PC-3 (cell line): Measurements from ENCODE around the gene CRYL1. TPM values are rescaled to one million over a fixed set of nuclear protein-coding genes. Genes with fewer than 3 reads are reported as not detected.

Experiments used
- ATAC-seq: fragments of 200-7000 bp; cut with Tn5 transposase; 2 replicates; pipeline ENCODE4 v1.9.1; 2020; ENCODE audit warnings: mild to moderate bottlenecking, moderate library complexity
- BruUV-seq: library from RNA; stranded (reverse); fragments of 400-500 nt; replicated peaks from 2 replicates; lab custom pipeline; 2021; lab: Mats Ljungman, UMichigan
- CTCF ChIA-PET: fragments of 300-600 bp; sonication (Branson Sonifier 250); formaldehyde crosslinking; loops from one replicate; lab custom pipeline; 2022; ENCODE audit warnings: antibody characterized with exemption; lab: Charles Lee
- POLR2A ChIA-PET: fragments of 300-600 bp; sonication (Branson Sonifier 250); formaldehyde crosslinking; loops from one replicate; lab custom pipeline; 2022; ENCODE audit warnings: antibody characterized with exemption; ENCODE audit not compliant: unreplicated experiment; lab: Charles Lee
- DNase-seq: peaks from one replicate; pipeline ENCODE4 v3.0.0-alpha.2; 2015
- H2AFZ ChIP-seq: fragments of 300-600 bp; sonication (generic); 2 replicates; pipeline ENCODE4 v1.6.0; 2016; ENCODE audit warnings: antibody characterized with exemption, low read length
- H3F3A ChIP-seq: fragments of 300-600 bp; sonication (generic); one replicate; pipeline ENCODE4 v1.6.0; 2017; ENCODE audit warnings: antibody characterized with exemption, low read length, control low read depth, mild to moderate bottlenecking; ENCODE audit not compliant: unreplicated experiment
- H3K27ac ChIP-seq: fragments of 300-600 bp; sonication (generic); 2 replicates; pipeline ENCODE4 v1.5.1; 2016; ENCODE audit warnings: mild to moderate bottlenecking, low read length
- H3K27me3 ChIP-seq: fragments of 300-600 bp; sonication (generic); 2 replicates; pipeline ENCODE4 v1.6.1; 2016; ENCODE audit warnings: low read length, mixed read lengths
- H3K36me3 ChIP-seq: fragments of 300-600 bp; sonication (generic); 2 replicates; pipeline ENCODE4 v1.6.1; 2016; ENCODE audit warnings: low read depth, mixed run types, low read length, mixed read lengths
- H3K4me1 ChIP-seq: fragments of 300-600 bp; sonication (generic); 2 replicates; pipeline ENCODE4 v1.5.1; 2016; ENCODE audit warnings: low read length; ENCODE audit not compliant: insufficient read depth
- H3K4me2 ChIP-seq: fragments of 300-600 bp; sonication (generic); 2 replicates; pipeline ENCODE4 v1.6.0; 2016; ENCODE audit warnings: low read length
- H3K4me3 ChIP-seq: fragments of 300-600 bp; sonication (generic); 2 replicates; pipeline ENCODE4 v1.5.1; 2016; ENCODE audit warnings: mild to moderate bottlenecking, low read length, mixed read lengths
- H3K79me2 ChIP-seq: fragments of 300-600 bp; sonication (generic); 2 replicates; pipeline ENCODE4 v1.6.1; 2017; ENCODE audit warnings: low read length, mixed read lengths
- H3K9ac ChIP-seq: fragments of 300-600 bp; sonication (generic); 2 replicates; pipeline ENCODE4 v1.6.0; 2016; ENCODE audit warnings: mild to moderate bottlenecking, low read length
- H3K9me2 ChIP-seq: fragments of 300-600 bp; sonication (generic); replicated peaks from 2 replicates; pipeline ENCODE4 v1.6.1; 2016; ENCODE audit warnings: mixed run types, low read length, mixed read lengths
- H3K9me3 ChIP-seq: fragments of 300-600 bp; sonication (generic); 2 replicates; pipeline ENCODE4 v1.6.1; 2016; ENCODE audit warnings: low read length, mixed read lengths
- H4K20me1 ChIP-seq: fragments of 300-600 bp; sonication (generic); 2 replicates; pipeline ENCODE4 v1.6.1; 2016; ENCODE audit warnings: low read length, mixed read lengths
- CTCF ChIP-seq: fragments of 300-600 bp; sonication (generic); conservative IDR thresholded peaks from 2 replicates; pipeline ENCODE4 v1.5.1; 2017; ENCODE audit warnings: antibody characterized with exemption, low read depth, mild to moderate bottlenecking, low read length
- EZH2 ChIP-seq: fragments of 300-600 bp; sonication (generic); IDR thresholded peaks from one replicate; pipeline ENCODE4 v1.6.1; 2017; ENCODE audit warnings: antibody characterized with exemption, mild to moderate bottlenecking, low read length; ENCODE audit not compliant: unreplicated experiment
- EZH2phosphoT487 ChIP-seq: fragments of 300-600 bp; sonication (generic); IDR thresholded peaks from 2 replicates; pipeline ENCODE4 v1.6.1; 2018; ENCODE audit warnings: mild to moderate bottlenecking, antibody characterized with exemption, low read length, borderline replicate concordance
- intact Hi-C: fragments of 100-400 bp; cut with micrococcal nuclease; formaldehyde crosslinking; loops from 2 replicates; pipeline ENCODE4 v1.9.0; 2023
- total RNA-seq: library from RNA; depleted of rRNA; stranded (reverse); fragments of >200 nt; gene quantifications from 2 replicates; pipeline ENCODE4 v1.2.3, GENCODE V29; 2014

The CRYL1 gene
- total RNA-seq, 1 experiment from 2014 or later = 20.8 TPM

- Histone ChIP-seq H3K4me1 (no peaks in the 10 kb centered on the region), H3K27ac (no peak overlapping the region), H3F3A (no peaks in the 10 kb centered on the region), H3K9me3 (peaks cover 8% of the 10 kb centered on the region; the same call in 1 of the 2 replicates), H3K4me2 (no peak overlapping the region), H4K20me1 (no peaks in the 10 kb centered on the region), H2AFZ (no peak overlapping the region), H3K79me2 (no peaks in the 10 kb centered on the region), H3K36me3 (no peaks in the 10 kb centered on the region), H3K9ac (no peak overlapping the region), H3K9me2 (no peaks in the 10 kb centered on the region), H3K4me3 (no peak overlapping the region), H3K27me3 (no peaks in the 10 kb centered on the region)
- TF ChIP-seq EZH2 (no peak), EZH2phosphoT487 (no peak), CTCF (no peak)
- no TSS peak for BruUV-seq
- CTCF ChIA-PET = no interaction called here
- ATAC-seq (no peak), DNase-seq (no peak)
- POLR2A ChIA-PET = no interaction called here
- intact Hi-C loops = no loop called here
Measured at GRCh38 chr13:20559659-20560356, 34.2 kb upstream of the CRYL1 start.

- intact Hi-C loops = no loop called here
- TF ChIP-seq EZH2 (no peak), EZH2phosphoT487 (no peak), CTCF (no peak)
- H3K9me2 ChIP-seq = no peaks in the 10 kb centered on the region
- no peak overlapping the region for H3K4me3 ChIP-seq
- H3K9me3 ChIP-seq = no peaks in the 10 kb centered on the region
- no peaks in the 10 kb centered on the region for H3K79me2 ChIP-seq
- no peaks in the 10 kb centered on the region for H3K4me1 ChIP-seq
- BruUV-seq = no TSS peak
- ATAC-seq (no peak), DNase-seq (no peak)
- ChIA-PET POLR2A (no interaction called here), CTCF (no interaction called here)
- H3K27ac ChIP-seq = no peak overlapping the region
- no peaks in the 10 kb centered on the region for H3K27me3 ChIP-seq
- no peaks in the 10 kb centered on the region for H3F3A ChIP-seq
- H4K20me1 ChIP-seq = no peaks in the 10 kb centered on the region
- H2AFZ ChIP-seq = no peak overlapping the region
- H3K36me3 ChIP-seq = no peaks in the 10 kb centered on the region
- no peak overlapping the region for H3K9ac ChIP-seq
- no peak overlapping the region for H3K4me2 ChIP-seq
Measured at GRCh38 chr13:20558982-20559381, 33.3 kb upstream of the CRYL1 start.

GRCh38 chr13:20553311-20553710, 27.7 kb upstream of the CRYL1 start:
- no peak for DNase-seq
- Histone ChIP-seq H3K36me3 (no peaks in the 10 kb centered on the region), H3K4me2 (no peak overlapping the region), H2AFZ (no peak overlapping the region), H3K4me3 (no peak overlapping the region), H3K27me3 (no peaks in the 10 kb centered on the region), H3F3A (no peaks in the 10 kb centered on the region), H3K9me3 (no peaks in the 10 kb centered on the region), H3K9me2 (no peaks in the 10 kb centered on the region), H3K79me2 (no peaks in the 10 kb centered on the region), H3K4me1 (no peaks in the 10 kb centered on the region), H4K20me1 (no peaks in the 10 kb centered on the region), H3K9ac (no peak overlapping the region), H3K27ac (no peak overlapping the region)
- intact Hi-C loops = no loop called here
- CTCF ChIA-PET = interaction anchor here (0.9 kb wide), 1 partner anchor 373 kb away, joined by 3 read pairs; no protein-coding TSS in a partner anchor
- no peak for TF ChIP-seq CTCF
- no peak for TF ChIP-seq EZH2phosphoT487
- no peak for TF ChIP-seq EZH2
- BruUV-seq = no TSS peak
- POLR2A ChIA-PET = no interaction called here
- no peak for ATAC-seq
